Activated T-helper 1 cell treated with anti-CD3 and anti-CD28 coated beads, Interleukin-12 subunit alpha, Interleukin-12 subunit beta, Interleukin-2, Interleukin-4 antibody, amounts not matched to agents 30 ng/mL and 10 ng/mL and 1 ng/mL, durations not matched to agents 14 hours and 24 hours and 36 hours (primary cell): ENCODE data around the gene TRAPPC3L. TPM values are rescaled to one million over a fixed set of nuclear protein-coding genes. Genes with fewer than 3 reads are reported as not detected.

ENCODE experiments used
- DNase-seq: peaks from one replicate; pipeline ENCODE4 v3.0.0; 2021; ENCODE audit warnings: low spot score
- H3K27ac Mint-ChIP-seq: one replicate; pipeline ENCODE4 v1.8.0; 2021; ENCODE audit warnings: mild to moderate bottlenecking, mixed read lengths
- H3K27me3 Mint-ChIP-seq: one replicate; pipeline ENCODE4 v1.8.0; 2022; ENCODE audit warnings: mild to moderate bottlenecking, moderate library complexity, mixed read lengths; ENCODE audit not compliant: insufficient read depth
- H3K36me3 Mint-ChIP-seq: one replicate; pipeline ENCODE4 v1.8.0; 2021; ENCODE audit warnings: low read depth, mixed read lengths
- H3K4me1 Mint-ChIP-seq: one replicate; pipeline ENCODE4 v1.8.0; 2021; ENCODE audit warnings: low read depth, mixed read lengths
- H3K4me3 Mint-ChIP-seq: one replicate; pipeline ENCODE4 v1.8.0; 2021; ENCODE audit warnings: mild to moderate bottlenecking, moderate library complexity, mixed read lengths
- H3K9me3 Mint-ChIP-seq: one replicate; pipeline ENCODE4 v1.8.0; 2021; ENCODE audit warnings: mixed read lengths
- intact Hi-C: fragments of 100-400 bp; cut with micrococcal nuclease; formaldehyde crosslinking; loops from one replicate; pipeline ENCODE4 v1.15.1; 2024
- total RNA-seq: library from RNA; stranded (reverse); gene quantifications from 2 replicates; pipeline ENCODE4 v1.2.3, GENCODE V29; 2022

Gene TRAPPC3L
- total RNA-seq: not detected in 2 replicates

GRCh38 chr6:116545651-116546050, at the start of gene TRAPPC3L:
Gene TRAPPC3L, minus strand, starts transcription at chr6:116545684. Its CDS starts 170 bp downstream, at chr6:116545514.
- Mint-ChIP-seq H3K27ac (no peak within 1 kb of the TSS), H3K4me1 (no peaks in the 10 kb centered on the region), H3K36me3 (no peaks in the 10 kb centered on the region), H3K4me3 (no peak within 1 kb of the TSS), H3K9me3 (no peaks in the 10 kb centered on the region), H3K27me3 (peaks cover 36% of the 10 kb centered on the region)
- intact Hi-C loops: no loop called here
- DNase-seq: no peak

- intact Hi-C loops: no loop called here
- Mint-ChIP-seq H3K4me1 (no peaks in the 10 kb centered on the region), H3K36me3 (peaks cover 26% of the 10 kb centered on the region), H3K27ac (no peak overlapping the region), H3K9me3 (no peaks in the 10 kb centered on the region), H3K4me3 (no peak overlapping the region), H3K27me3 (no peaks in the 10 kb centered on the region)
- DNase-seq: no peak
Measured at GRCh38 chr6:116595247-116595646, 49.8 kb upstream of the TRAPPC3L start.

DNA sequence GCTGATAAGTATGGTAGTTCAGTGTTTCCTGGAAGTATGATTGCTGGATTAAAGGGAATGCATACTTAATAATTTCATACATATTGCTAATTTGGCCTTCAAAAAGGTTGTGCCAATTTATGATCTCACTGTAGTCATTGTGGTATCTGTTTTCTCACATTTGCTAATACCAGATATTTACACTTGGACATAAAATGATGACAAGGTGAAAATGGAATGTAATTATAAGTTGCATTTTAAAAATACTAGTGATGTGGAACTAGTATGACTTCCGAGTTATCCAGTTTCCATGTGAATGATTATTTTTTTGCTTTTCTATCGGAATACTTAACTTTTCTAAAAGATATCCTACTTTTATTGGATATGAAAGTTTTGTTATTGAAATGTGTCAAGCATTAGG, 41.3 kb upstream of the TRAPPC3L start:
- DNase-seq: no peak
- no peak overlapping the region for H3K4me3 Mint-ChIP-seq
- intact Hi-C loops: no loop called here
- no peaks in the 10 kb centered on the region for H3K27me3 Mint-ChIP-seq
- H3K36me3 Mint-ChIP-seq: peaks cover 39% of the 10 kb centered on the region
- H3K27ac Mint-ChIP-seq: no peak overlapping the region
- no peaks in the 10 kb centered on the region for H3K4me1 Mint-ChIP-seq
- H3K9me3 Mint-ChIP-seq: no peaks in the 10 kb centered on the region

- Mint-ChIP-seq H3K27ac (no peak overlapping the region), H3K4me3 (no peak overlapping the region), H3K9me3 (no peaks in the 10 kb centered on the region), H3K36me3 (peaks cover 38% of the 10 kb centered on the region), H3K4me1 (no peaks in the 10 kb centered on the region), H3K27me3 (no peaks in the 10 kb centered on the region)
- DNase-seq: no peak
- intact Hi-C loops: no loop called here
Measured at GRCh38 chr6:116586276-116586675, 40.8 kb upstream of the TRAPPC3L start.

DNA sequence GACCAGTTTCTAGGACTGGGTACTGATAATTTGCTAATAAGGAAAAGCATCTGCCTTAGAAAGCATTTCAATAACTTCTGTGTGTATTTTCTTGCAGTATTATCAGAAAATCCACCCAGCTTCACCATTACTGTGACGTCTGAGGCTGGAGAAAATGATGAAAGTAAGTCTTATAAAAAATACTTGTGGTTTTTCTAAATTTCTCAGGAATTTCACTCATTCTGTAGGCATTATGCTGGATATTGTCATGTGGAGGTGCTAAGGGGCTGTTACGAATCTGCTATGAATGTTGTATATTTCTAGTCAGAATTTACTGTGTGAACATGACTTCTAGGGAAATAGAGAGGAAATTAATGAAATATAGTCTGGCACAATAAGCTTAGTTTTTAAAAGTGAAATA, 34.7 kb upstream of the TRAPPC3L start:
- DNase-seq: no peak
- intact Hi-C loops: no loop called here
- Mint-ChIP-seq H3K4me1 (peaks cover 14% of the 10 kb centered on the region), H3K27ac (no peak overlapping the region), H3K9me3 (no peaks in the 10 kb centered on the region), H3K36me3 (peaks cover 25% of the 10 kb centered on the region), H3K27me3 (no peaks in the 10 kb centered on the region), H3K4me3 (no peak overlapping the region)

- Mint-ChIP-seq H3K36me3 (peaks cover 18% of the 10 kb centered on the region), H3K27ac (no peak overlapping the region), H3K9me3 (no peaks in the 10 kb centered on the region), H3K27me3 (no peaks in the 10 kb centered on the region), H3K4me3 (no peak overlapping the region), H3K4me1 (peaks cover 18% of the 10 kb centered on the region)
- DNase-seq: no peak
- intact Hi-C loops: no loop called here
Measured at GRCh38 chr6:116579143-116579542, 33.7 kb upstream of the TRAPPC3L start.

- H3K4me3 Mint-ChIP-seq: no peak overlapping the region
- H3K27ac Mint-ChIP-seq: no peak overlapping the region
- peaks cover 27% of the 10 kb centered on the region for H3K4me1 Mint-ChIP-seq
- DNase-seq: no peak
- H3K9me3 Mint-ChIP-seq: no peaks in the 10 kb centered on the region
- H3K27me3 Mint-ChIP-seq: no peaks in the 10 kb centered on the region
- H3K36me3 Mint-ChIP-seq: peaks cover 19% of the 10 kb centered on the region
- intact Hi-C loops: no loop called here
Measured at GRCh38 chr6:116578335-116578734, 32.9 kb upstream of the TRAPPC3L start.

DNA sequence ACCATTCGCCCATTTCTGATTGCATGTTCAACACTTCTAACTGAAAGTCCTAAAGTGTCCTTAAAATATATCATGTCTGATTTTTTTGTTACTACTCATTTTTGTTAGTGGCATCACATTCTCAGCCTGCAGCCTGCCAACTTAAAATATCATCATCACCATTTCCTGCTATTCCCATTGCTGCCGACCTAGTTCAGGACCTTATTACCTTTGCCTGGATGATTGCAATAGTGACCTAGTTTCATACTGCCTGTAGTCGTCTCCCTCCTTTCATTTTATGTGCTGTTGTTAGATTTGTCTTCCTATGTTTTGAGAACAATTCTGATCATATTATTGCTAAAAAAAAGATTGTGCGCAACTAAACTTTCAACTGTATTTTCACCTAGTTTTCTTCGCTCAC, 32.0 kb upstream of the TRAPPC3L start:
- H3K4me1 Mint-ChIP-seq: peaks cover 35% of the 10 kb centered on the region
- peaks cover 20% of the 10 kb centered on the region for H3K36me3 Mint-ChIP-seq
- intact Hi-C loops: no loop called here
- no peaks in the 10 kb centered on the region for H3K9me3 Mint-ChIP-seq
- H3K27ac Mint-ChIP-seq: no peak overlapping the region
- H3K27me3 Mint-ChIP-seq: no peaks in the 10 kb centered on the region
- no peak for DNase-seq
- H3K4me3 Mint-ChIP-seq: no peak overlapping the region

GRCh38 chr6:116575227-116575626, 29.7 kb upstream of the TRAPPC3L start:
- H3K9me3 Mint-ChIP-seq: no peaks in the 10 kb centered on the region
- no peaks in the 10 kb centered on the region for H3K27me3 Mint-ChIP-seq
- no peak overlapping the region for H3K27ac Mint-ChIP-seq
- H3K4me3 Mint-ChIP-seq: no peak overlapping the region
- no peak for DNase-seq
- peaks cover 52% of the 10 kb centered on the region for H3K4me1 Mint-ChIP-seq
- intact Hi-C loops: no loop called here
- H3K36me3 Mint-ChIP-seq: peaks cover 22% of the 10 kb centered on the region

- intact Hi-C loops: loop anchor here (5.0 kb wide), 1 partner anchor 1105 kb away; the partner anchor contains the start of gene NUS1
- peak overlapping the region; percentile 99 for H3K4me3 Mint-ChIP-seq
Measured at GRCh38 chr6:116572162-116572561, 26.7 kb upstream of the TRAPPC3L start.

DNA sequence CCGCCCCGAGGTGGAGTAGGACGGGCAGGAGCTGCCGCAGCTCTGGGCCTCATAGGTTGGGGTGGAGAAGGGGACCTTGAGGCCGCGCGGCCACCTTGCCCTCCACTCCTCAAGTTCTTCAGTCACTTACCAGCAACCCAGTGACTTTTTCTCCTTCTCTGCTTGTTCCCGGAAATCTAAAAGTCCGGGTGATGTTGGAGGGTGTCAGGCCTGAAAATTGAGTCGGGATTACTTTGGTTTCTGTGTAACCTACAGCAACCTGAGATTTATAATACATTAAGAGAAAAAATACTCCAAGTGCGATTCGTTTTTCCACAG, 26.2 kb upstream of the TRAPPC3L start:
- intact Hi-C loops: loop anchor here (1.0 to 5.0 kb wide), 12 partner anchors 10 to 1106 kb away; partner anchors contain the start of genes CALHM6, GOPC, KPNA5 and NUS1
- Mint-ChIP-seq H3K9me3 (no peaks in the 10 kb centered on the region), H3K4me1 (peaks cover 59% of the 10 kb centered on the region), H3K4me3 (peak overlapping the region; percentile 99), H3K27me3 (peaks cover 13% of the 10 kb centered on the region), H3K36me3 (peaks cover 16% of the 10 kb centered on the region), H3K27ac (peak overlapping the region; percentile 95)
- DNase-seq: no peak

More at GRCh38 chr6:116572162-116572561, 26.7 kb upstream of the TRAPPC3L start:
- Mint-ChIP-seq H3K4me1 (peaks cover 59% of the 10 kb centered on the region), H3K27me3 (peaks cover 7% of the 10 kb centered on the region), H3K9me3 (no peaks in the 10 kb centered on the region), H3K27ac (peak overlapping the region; percentile 95), H3K36me3 (peaks cover 19% of the 10 kb centered on the region)
- no peak for DNase-seq

GRCh38 chr6:116570856-116571682, 25.6 kb upstream of the TRAPPC3L start, which contains the start of gene RWDD1:
Gene RWDD1, plus strand, starts transcription at chr6:116571504. Its CDS starts 79 bp downstream, at chr6:116571583.
- Mint-ChIP-seq H3K4me1 (peaks cover 54% of the 10 kb centered on the region), H3K9me3 (no peaks in the 10 kb centered on the region), H3K27ac (peak within 1 kb of the TSS; percentile 97), H3K27me3 (peaks cover 13% of the 10 kb centered on the region), H3K4me3 (peak within 1 kb of the TSS; percentile 99), H3K36me3 (peaks cover 11% of the 10 kb centered on the region)
- intact Hi-C loops: loop anchor here (1.0 to 5.0 kb wide), 12 partner anchors 10 to 1106 kb away; partner anchors contain the start of genes CALHM6, GOPC, KPNA5 and NUS1
- DNase-seq: peak; percentile 98
